ENCODE results near the gene MRGPRF.

The MRGPRF gene

DNA sequence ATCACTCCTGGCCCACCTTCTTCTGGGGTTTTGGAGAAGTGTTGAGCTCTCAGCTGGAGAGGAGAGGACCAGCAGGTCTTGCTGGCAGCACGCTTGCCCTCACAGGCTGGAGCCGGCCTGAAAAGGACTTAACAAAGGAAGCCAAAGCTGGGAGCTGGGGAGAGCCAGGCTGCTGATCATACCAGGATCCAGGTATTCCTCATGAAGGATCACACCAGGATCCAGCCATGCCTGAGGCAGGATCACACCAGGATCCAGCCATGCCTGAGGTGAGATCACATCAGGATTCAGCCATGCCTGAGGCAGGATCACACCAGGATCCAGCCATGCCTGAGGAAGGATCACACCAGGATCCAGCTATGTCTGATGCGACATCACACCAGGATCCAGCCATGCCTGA lies 49.3 kb downstream of the MRGPRF start:
- no peak for DNase-seq (ENCODE audit: low read depth)

DNA sequence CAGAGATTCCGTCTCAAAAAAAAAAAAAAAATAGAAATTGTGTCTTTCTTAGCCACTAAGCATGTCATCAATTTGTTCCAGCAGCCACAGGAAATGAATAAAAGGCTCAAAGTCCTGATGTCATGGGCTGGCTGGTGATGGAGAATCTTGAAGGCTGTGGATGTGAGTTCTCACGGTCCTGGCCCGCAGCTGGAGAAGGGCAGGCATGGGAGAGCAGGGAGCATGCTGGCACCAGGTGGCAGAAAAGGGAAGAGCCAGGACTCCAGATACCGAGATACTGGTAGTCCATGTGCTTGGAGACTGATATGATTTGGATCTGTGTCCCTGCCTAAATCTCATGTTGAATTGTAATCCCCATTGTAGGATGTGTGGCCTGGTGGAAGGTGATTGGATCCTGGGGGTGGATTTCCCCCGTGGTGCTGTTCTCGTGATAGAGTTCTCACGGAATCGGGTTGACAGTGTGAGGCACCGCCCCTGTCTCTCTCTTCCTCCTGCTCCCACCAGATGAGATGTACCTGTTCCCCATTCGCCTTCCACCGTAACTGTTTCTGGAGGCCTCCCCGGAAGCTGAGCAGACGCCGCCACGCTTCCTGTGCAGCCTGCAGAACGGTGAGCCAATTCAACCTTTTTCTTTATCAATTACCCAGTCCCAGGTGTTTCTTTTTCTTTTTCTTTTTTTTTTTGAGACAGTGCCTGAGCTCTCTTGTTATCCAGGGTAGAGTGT lies 50.4 kb downstream of the MRGPRF start:
- DNase-seq (ENCODE audit: low read depth), result no peak

DNA sequence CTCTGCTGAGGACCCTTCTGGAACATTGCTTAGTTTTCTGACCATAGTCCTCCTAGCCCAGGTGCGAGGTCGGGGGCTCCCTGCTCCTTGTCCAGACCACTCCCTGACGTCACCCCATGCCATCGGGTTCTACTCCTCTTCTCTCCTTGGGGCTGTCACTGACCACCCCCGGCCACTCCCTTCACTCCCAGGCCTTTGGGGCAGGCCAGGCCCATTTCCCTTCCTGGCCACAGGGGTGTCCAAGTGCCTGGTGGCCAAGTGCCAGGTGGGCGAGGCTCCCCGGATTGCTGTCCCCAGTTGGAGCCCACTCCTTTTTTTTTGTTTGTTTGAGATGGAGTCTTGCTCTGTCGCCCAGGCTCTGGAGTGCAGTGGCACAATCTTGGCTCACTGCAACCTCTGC lies 51.8 kb downstream of the MRGPRF start:
- DNase-seq (ENCODE audit: low read depth), result no peak

DNA sequence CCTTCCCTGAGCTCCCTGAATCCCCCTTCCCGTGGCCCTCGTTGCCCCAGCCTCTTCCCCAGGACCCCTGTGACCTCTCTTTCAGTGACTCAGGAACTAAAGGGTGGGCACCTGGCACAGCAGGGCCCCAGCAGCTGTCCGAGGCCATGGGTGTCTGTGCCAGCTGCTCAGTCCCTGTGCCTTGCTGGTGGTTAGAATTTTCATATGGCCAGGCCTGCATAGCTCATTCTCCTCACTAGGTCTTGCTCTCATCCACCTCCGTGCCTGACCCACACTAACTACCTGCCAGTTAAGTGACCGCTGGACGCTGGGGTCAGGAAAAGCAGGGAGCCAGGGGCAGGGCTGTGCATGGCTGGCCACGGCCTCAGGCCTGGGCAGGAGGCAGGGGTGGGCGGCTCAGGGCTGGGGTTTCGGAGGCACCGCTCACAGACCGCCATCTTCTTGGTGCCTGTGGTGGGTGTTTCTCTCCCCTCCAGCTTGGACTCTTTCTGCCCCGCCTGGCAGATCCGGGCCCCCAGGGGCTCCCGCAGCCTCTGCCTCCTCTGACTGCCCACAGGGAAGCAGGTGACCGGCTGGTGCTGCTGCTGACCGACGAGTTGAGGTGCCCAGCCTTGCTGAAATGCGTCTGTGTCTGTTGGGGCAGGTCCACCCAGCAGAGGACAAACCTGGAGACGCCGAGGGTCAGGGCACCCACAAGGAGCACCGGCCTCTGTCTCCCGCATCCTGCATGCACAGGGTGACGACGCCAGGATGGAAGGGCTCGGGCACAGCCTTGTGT lies 52.6 kb downstream of the MRGPRF start:
- no peak for DNase-seq (ENCODE audit: low read depth)

DNA sequence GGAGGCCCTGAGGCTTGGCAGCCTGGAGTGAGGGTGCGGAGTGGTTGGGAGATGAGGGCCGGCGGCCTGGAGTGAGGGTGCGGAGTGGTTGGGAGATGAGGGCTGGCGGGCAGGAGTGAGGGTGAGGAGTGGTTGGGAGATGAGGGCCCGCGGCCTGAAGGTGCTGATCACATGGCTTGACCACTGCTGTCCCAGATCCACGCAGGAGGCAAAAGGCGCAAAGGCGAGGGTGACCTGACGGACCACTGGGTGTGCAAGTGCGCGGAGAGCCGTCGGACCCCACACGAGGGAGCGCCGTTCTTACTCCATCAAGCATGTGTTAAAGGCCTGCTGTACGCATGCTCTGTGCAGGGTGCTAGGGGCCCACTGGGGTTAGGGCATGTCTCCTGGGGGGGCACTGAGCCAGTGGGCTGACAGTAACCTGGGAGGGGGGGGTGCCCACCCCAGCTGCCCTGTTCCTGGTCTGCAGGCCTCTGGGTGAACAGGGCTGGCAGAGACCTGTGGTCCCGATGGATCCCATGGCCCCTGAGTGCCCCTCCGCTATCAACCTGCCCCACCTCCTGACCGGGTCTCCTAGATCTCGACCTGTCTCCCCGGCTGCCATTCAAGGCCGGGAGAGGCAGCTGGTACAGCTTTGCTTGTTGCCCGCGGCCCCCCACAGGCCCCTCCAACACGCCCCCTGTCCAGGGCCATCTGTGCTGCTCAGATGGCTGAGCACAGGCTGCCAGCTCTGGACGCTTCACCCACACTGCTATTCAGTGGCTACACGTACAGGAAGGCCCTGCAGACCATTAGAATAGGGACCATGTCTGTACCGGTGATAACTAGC lies 53.4 kb downstream of the MRGPRF start:
- DNase-seq (ENCODE audit: low read depth), result no peak

DNA sequence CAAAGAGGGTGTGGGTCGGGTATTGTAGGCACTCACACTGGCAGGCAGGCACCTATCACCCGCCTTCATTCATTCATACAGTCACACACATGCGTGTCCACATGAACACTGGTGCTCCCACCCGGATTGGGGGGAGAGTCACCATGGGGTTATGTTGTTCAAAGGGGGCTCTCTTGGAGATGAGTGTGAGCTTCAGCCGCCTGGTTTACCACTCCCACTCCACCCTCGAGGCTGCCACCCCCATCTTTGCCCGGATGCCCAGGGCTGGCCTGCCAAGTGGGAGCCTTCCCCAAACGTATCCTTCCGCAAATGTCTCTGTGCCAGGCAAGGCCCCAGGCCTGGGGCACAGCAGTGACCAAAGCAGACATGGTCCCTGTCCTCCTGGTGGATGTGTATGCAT lies 54.8 kb downstream of the MRGPRF start:
- DNase-seq (ENCODE audit: low read depth), result no peak

DNA sequence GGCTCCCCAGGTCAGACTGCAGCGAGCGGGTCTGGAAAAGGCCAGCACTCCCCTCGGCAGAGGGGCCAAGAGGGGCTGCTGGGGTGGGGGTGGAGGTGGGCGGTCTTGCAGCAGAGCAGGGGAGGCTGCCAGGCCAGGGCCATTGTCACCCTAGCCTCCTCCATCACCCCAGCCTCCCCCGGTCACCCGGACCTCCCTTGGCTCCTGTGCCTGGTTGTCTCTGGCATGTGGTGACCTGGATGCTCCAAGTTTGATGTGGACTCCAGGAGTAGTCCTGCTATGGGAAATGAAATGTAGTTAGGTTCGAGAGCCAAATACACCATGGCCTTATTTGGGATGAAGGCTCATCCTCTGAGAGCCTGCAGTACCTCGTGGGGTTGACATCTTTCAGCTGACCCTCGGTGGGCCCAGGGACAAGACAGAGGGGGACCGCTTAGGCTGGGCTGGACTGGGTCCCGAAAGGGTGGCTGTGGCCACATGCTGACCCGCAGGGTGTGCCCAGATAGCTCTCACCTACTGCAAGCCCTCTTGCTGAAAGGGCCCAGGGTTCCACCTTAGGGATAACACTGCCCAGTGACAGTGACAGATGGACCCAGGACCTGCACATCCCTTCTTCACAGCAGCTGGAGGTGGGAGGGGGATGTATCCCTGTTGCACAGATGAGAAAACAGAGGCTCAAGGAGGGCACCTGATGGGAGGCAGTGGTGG lies 56.3 kb downstream of the MRGPRF start:
- DNase-seq (ENCODE audit: low read depth), result no peak

DNA sequence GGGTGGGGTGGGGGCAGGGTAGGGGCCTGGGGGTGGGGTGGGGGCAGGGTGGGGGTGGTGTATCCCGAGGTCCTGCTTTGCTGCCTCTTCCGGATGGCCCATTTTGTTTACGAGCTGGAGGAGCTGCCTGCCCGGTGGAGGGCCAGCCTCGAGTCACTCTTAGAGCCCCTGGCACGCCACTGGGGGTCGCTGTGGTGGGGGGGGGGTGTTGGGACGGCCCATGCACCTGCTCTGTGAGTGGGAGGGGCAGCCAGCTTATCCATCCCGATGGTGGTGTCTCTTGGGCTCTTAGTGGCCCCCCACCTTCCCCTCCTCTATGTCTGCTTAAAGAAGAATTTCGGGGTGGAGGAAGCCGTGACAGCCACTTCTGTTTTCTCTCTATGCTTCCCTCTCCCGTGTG lies 56.9 kb downstream of the MRGPRF start:
- no peak for DNase-seq (ENCODE audit: low read depth)

DNA sequence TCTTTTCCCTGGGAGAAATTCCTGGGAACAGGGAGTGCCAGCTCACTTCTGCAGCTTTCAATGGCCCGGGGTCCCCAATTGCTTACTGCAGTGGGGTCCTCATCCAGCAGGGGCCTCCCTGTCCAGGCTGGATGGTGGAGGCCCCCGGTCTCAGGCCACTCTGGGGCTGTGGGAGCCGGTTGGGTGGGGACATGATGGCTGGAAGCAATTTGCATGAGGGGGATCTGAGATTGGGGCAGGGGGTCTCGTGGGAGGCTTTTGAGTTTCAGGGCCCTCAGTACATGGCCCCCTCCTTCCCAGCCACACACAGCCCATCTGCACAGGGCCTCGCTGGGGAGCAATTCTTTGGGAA lies 57.5 kb downstream of the MRGPRF start:
- no peak for DNase-seq (ENCODE audit: low read depth)

DNA sequence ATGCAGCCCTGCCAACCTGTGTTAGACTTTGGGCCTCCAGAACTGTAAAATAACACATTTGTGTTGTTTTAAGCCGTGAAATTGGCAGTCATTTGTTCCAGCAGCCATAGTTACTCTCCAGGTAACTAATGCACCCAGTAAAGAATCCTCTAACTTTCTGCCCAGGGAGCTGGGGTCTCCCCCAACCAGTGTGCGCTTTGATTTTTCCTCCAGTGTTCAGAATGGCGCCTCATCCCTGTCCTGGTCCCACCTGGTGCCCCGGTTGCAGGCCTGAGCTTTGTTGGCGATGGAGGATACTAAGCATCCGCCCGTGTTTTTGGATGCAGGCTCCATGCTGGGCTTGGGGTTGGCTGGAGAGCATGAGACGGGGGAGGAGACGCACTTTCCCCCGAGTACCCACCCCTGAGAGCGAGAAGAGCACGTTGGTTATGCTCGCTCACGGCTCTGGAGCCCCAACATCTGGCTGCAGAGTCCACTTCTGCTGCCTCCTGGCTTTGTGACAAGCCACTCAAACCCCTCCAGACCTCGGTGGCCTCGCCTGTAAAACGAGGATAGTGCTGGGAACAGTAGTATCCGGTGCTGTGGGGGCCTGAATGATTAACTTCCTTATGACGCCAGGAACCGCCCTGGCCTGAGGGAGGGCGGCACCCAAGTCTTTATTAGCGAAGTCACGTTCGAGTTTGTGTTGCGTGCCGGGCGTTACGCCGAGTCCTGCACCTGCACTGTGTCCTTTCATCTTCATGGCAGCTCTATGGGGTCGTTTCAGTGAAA lies 58.0 kb downstream of the MRGPRF start:
- no peak for DNase-seq (ENCODE audit: low read depth)

Data from stimulated activated CD8-positive, alpha-beta memory T cell treated with anti-CD3 and anti-CD28 coated beads, Interleukin-15, amount 100 ng/mL, for 24 hours (primary cell).